CD8-positive, alpha-beta memory T cell (primary cell): ENCODE data around the gene VKORC1. TPM values are rescaled to one million over a fixed set of nuclear protein-coding genes. Genes with fewer than 3 reads are reported as not detected.

Experiments
- polyA plus RNA-seq: library from polyadenylated mRNA; unstranded; fragments of 300-500 nt; fragmentation: Illumina TruSeq; gene quantifications from one replicate; pipeline ENCODE4 v1.2.3, GENCODE V29; 2021
- total RNA-seq, 2 experiments: library from RNA; stranded (reverse); gene quantifications; one replicate each; pipeline ENCODE4 v1.2.3, GENCODE V29; 2021

VKORC1 gene
- total and polyA plus RNA-seq, 3 experiments from 2014 or later = 66.0 to 124 (median 74.3) TPM

Other genes starting within 250 kb of the VKORC1 start
- 10 to 100 TPM; 31.7 to 35.0 TPM for gene BCL7C, start 200.7 kb downstream of the VKORC1 start, total RNA-seq
- gene BCL7C, start 200.7 kb downstream of the VKORC1 start, polyA plus RNA-seq = 52.3 TPM
- under 1 TPM in 1 of 2 experiments, not detected in 1; 0.33 TPM for gene CTF1, start 198.2 kb downstream of the VKORC1 start, total RNA-seq
- gene CTF1, start 198.2 kb downstream of the VKORC1 start, polyA plus RNA-seq = not detected
- 10 to 100 TPM; 28.7 to 29.2 TPM for gene FBXL19, start 171.2 kb downstream of the VKORC1 start, total RNA-seq
- gene FBXL19, start 171.2 kb downstream of the VKORC1 start, polyA plus RNA-seq = 0.25 TPM
- gene ORAI3, start 145.7 kb downstream of the VKORC1 start, total RNA-seq = 1 to 10 TPM; 8.5 to 8.8 TPM
- gene ORAI3, start 145.7 kb downstream of the VKORC1 start, polyA plus RNA-seq = 25.8 TPM
- gene SETD1A, start 137.0 kb downstream of the VKORC1 start, total RNA-seq = 10 to 100 TPM; 24.7 to 28.8 TPM
- gene SETD1A, start 137.0 kb downstream of the VKORC1 start, polyA plus RNA-seq = 2.6 TPM
- gene HSD3B7, start 109.6 kb downstream of the VKORC1 start, total RNA-seq = 1 to 10 TPM; 1.6 to 2.1 TPM
- gene HSD3B7, start 109.6 kb downstream of the VKORC1 start, polyA plus RNA-seq = not detected
- under 1 TPM; 0.40 to 0.79 TPM for gene STX1B, start 84.2 kb downstream of the VKORC1 start, total RNA-seq
- gene STX1B, start 84.2 kb downstream of the VKORC1 start, polyA plus RNA-seq = 0.03 TPM
- 10 to 100 TPM; 53.0 to 55.0 TPM for gene STX4, start 61.2 kb downstream of the VKORC1 start, total RNA-seq
- gene STX4, start 61.2 kb downstream of the VKORC1 start, polyA plus RNA-seq = 34.5 TPM
- 10 to 100 TPM; 15.9 to 20.5 TPM for gene ZNF668, start 20.6 kb downstream of the VKORC1 start, total RNA-seq
- gene ZNF668, start 20.6 kb downstream of the VKORC1 start, polyA plus RNA-seq = 8.7 TPM
- 10 to 100 TPM; 23.4 to 25.9 TPM for gene ZNF646, start 20.4 kb downstream of the VKORC1 start, total RNA-seq
- gene ZNF646, start 20.4 kb downstream of the VKORC1 start, polyA plus RNA-seq = 9.3 TPM
- 1 to 10 TPM; 3.3 to 4.6 TPM for gene PRSS53, start 5.9 kb downstream of the VKORC1 start, total RNA-seq
- gene PRSS53, start 5.9 kb downstream of the VKORC1 start, polyA plus RNA-seq = 0.59 TPM
- gene BCKDK, start 13.6 kb upstream of the VKORC1 start, total RNA-seq = 10 to 100 TPM; 40.0 to 42.5 TPM
- 29.4 TPM for gene BCKDK, start 13.6 kb upstream of the VKORC1 start, polyA plus RNA-seq
- 10 to 100 TPM; 56.1 to 58.6 TPM for gene KAT8, start 22.9 kb upstream of the VKORC1 start, total RNA-seq
- gene KAT8, start 22.9 kb upstream of the VKORC1 start, polyA plus RNA-seq = 67.3 TPM
- gene PRSS8, start 40.9 kb upstream of the VKORC1 start, total RNA-seq = not detected
- gene PRSS8, start 40.9 kb upstream of the VKORC1 start, polyA plus RNA-seq = not detected
- gene PRSS36, start 55.3 kb upstream of the VKORC1 start, total RNA-seq = under 1 TPM; 0.44 to 0.61 TPM
- 3.1 TPM for gene PRSS36, start 55.3 kb upstream of the VKORC1 start, polyA plus RNA-seq
- 100 to 1,000 TPM; 621 to 671 TPM for gene FUS, start 85.3 kb upstream of the VKORC1 start, total RNA-seq
- gene FUS, start 85.3 kb upstream of the VKORC1 start, polyA plus RNA-seq = 163 TPM
- gene PYCARD, start 108.0 kb upstream of the VKORC1 start, total RNA-seq = 1 to 10 TPM; 4.5 to 5.9 TPM
- gene PYCARD, start 108.0 kb upstream of the VKORC1 start, polyA plus RNA-seq = 77.8 TPM
- gene TRIM72, start 119.3 kb upstream of the VKORC1 start, total RNA-seq = not detected
- gene TRIM72, start 119.3 kb upstream of the VKORC1 start, polyA plus RNA-seq = not detected
- not detected for gene PYDC1, start 122.3 kb upstream of the VKORC1 start, total RNA-seq
- not detected for gene PYDC1, start 122.3 kb upstream of the VKORC1 start, polyA plus RNA-seq
- gene ITGAM, start 165.2 kb upstream of the VKORC1 start, total RNA-seq = 1 to 10 TPM; 1.7 to 1.8 TPM
- gene ITGAM, start 165.2 kb upstream of the VKORC1 start, polyA plus RNA-seq = 23.3 TPM